ENCODE results near the gene ASB6.

The ASB6 gene

GRCh38 chr9:129641750-129642585 is at the start of gene ASB6:
TSS of gene ASB6 (minus strand) at chr9:129642151. CDS start at chr9:129641999, 152 bp downstream.
- Histone ChIP-seq H3K4me1 (ENCODE audit: control insufficient read depth, insufficient read depth, low read length) (peaks cover 6% of the 10 kb centered on the region; the same call in 1 of the 2 replicates), H3K27ac (ENCODE audit: low read depth, low read length) (no peak within 1 kb of the TSS), H3K36me3 (ENCODE audit: control insufficient read depth, insufficient read depth, low read length) (peaks cover 28% of the 10 kb centered on the region), H3K9me3 (ENCODE audit: control insufficient read depth, insufficient read depth, low read length) (no peaks in the 10 kb centered on the region), H3K4me3 (ENCODE audit: low read depth, low read length) (peak within 1 kb of the TSS; percentile 94), H3K9ac (ENCODE audit: low read depth, low read length) (peak within 1 kb of the TSS; percentile 51; the same call in 1 of the 2 replicates), H3K27me3 (ENCODE audit: control insufficient read depth, insufficient read depth, low read length) (no peaks in the 10 kb centered on the region)

GRCh38 chr9:129688285-129689043 is 46.5 kb upstream of the ASB6 start:
- Histone ChIP-seq H3K27ac (ENCODE audit: low read depth, low read length) (no peak overlapping the region), H3K36me3 (ENCODE audit: control insufficient read depth, insufficient read depth, low read length) (no peaks in the 10 kb centered on the region), H3K4me3 (ENCODE audit: low read depth, low read length) (no peak overlapping the region), H3K4me1 (ENCODE audit: control insufficient read depth, insufficient read depth, low read length) (no peaks in the 10 kb centered on the region; the same call in 1 of the 2 replicates), H3K9me3 (ENCODE audit: control insufficient read depth, insufficient read depth, low read length) (no peaks in the 10 kb centered on the region), H3K27me3 (ENCODE audit: control insufficient read depth, insufficient read depth, low read length) (no peaks in the 10 kb centered on the region), H3K9ac (ENCODE audit: low read depth, low read length) (no peak overlapping the region)

- no peaks in the 10 kb centered on the region for H3K9me3 ChIP-seq (ENCODE audit: control insufficient read depth, insufficient read depth, low read length)
- no peak overlapping the region for H3K27ac ChIP-seq (ENCODE audit: low read depth, low read length)
- no peak overlapping the region for H3K4me3 ChIP-seq (ENCODE audit: low read depth, low read length)
- H3K36me3 ChIP-seq (ENCODE audit: control insufficient read depth, insufficient read depth, low read length), result no peaks in the 10 kb centered on the region
- H3K9ac ChIP-seq (ENCODE audit: low read depth, low read length), result no peak overlapping the region
- H3K4me1 ChIP-seq (ENCODE audit: control insufficient read depth, insufficient read depth, low read length), result no peaks in the 10 kb centered on the region; the same call in 1 of the 2 replicates
- H3K27me3 ChIP-seq (ENCODE audit: control insufficient read depth, insufficient read depth, low read length), result no peaks in the 10 kb centered on the region
Observed at GRCh38 chr9:129687391-129687790, 45.4 kb upstream of the ASB6 start.

- Histone ChIP-seq H3K27ac (ENCODE audit: low read depth, low read length) (no peak overlapping the region), H3K4me3 (ENCODE audit: low read depth, low read length) (no peak overlapping the region), H3K4me1 (ENCODE audit: control insufficient read depth, insufficient read depth, low read length) (no peaks in the 10 kb centered on the region; the same call in 1 of the 2 replicates), H3K9ac (ENCODE audit: low read depth, low read length) (no peak overlapping the region), H3K9me3 (ENCODE audit: control insufficient read depth, insufficient read depth, low read length) (no peaks in the 10 kb centered on the region), H3K36me3 (ENCODE audit: control insufficient read depth, insufficient read depth, low read length) (no peaks in the 10 kb centered on the region), H3K27me3 (ENCODE audit: control insufficient read depth, insufficient read depth, low read length) (no peaks in the 10 kb centered on the region)
Observed at GRCh38 chr9:129686736-129687135, 44.8 kb upstream of the ASB6 start.

GRCh38 chr9:129685933-129686259 is 43.9 kb upstream of the ASB6 start:
- no peaks in the 10 kb centered on the region for H3K9me3 ChIP-seq (ENCODE audit: control insufficient read depth, insufficient read depth, low read length)
- no peak overlapping the region for H3K27ac ChIP-seq (ENCODE audit: low read depth, low read length)
- no peaks in the 10 kb centered on the region for H3K27me3 ChIP-seq (ENCODE audit: control insufficient read depth, insufficient read depth, low read length)
- no peaks in the 10 kb centered on the region; the same call in 1 of the 2 replicates for H3K4me1 ChIP-seq (ENCODE audit: control insufficient read depth, insufficient read depth, low read length)
- H3K9ac ChIP-seq (ENCODE audit: low read depth, low read length), result no peak overlapping the region
- H3K36me3 ChIP-seq (ENCODE audit: control insufficient read depth, insufficient read depth, low read length), result no peaks in the 10 kb centered on the region
- H3K4me3 ChIP-seq (ENCODE audit: low read depth, low read length), result no peak overlapping the region

GRCh38 chr9:129685220-129685932 is 43.4 kb upstream of the ASB6 start:
- Histone ChIP-seq H3K36me3 (ENCODE audit: control insufficient read depth, insufficient read depth, low read length) (no peaks in the 10 kb centered on the region), H3K4me3 (ENCODE audit: low read depth, low read length) (no peak overlapping the region), H3K27ac (ENCODE audit: low read depth, low read length) (no peak overlapping the region), H3K27me3 (ENCODE audit: control insufficient read depth, insufficient read depth, low read length) (no peaks in the 10 kb centered on the region), H3K4me1 (ENCODE audit: control insufficient read depth, insufficient read depth, low read length) (no peaks in the 10 kb centered on the region; the same call in 1 of the 2 replicates), H3K9ac (ENCODE audit: low read depth, low read length) (no peak overlapping the region), H3K9me3 (ENCODE audit: control insufficient read depth, insufficient read depth, low read length) (no peaks in the 10 kb centered on the region)

GRCh38 chr9:129682381-129682780 is 40.4 kb upstream of the ASB6 start:
- H3K27ac ChIP-seq (ENCODE audit: low read depth, low read length), result no peak overlapping the region
- no peaks in the 10 kb centered on the region for H3K36me3 ChIP-seq (ENCODE audit: control insufficient read depth, insufficient read depth, low read length)
- H3K4me3 ChIP-seq (ENCODE audit: low read depth, low read length), result no peak overlapping the region
- H3K9ac ChIP-seq (ENCODE audit: low read depth, low read length), result no peak overlapping the region
- H3K4me1 ChIP-seq (ENCODE audit: control insufficient read depth, insufficient read depth, low read length), result peaks cover under 1% of the 10 kb centered on the region; the same call in 1 of the 2 replicates
- H3K9me3 ChIP-seq (ENCODE audit: control insufficient read depth, insufficient read depth, low read length), result no peaks in the 10 kb centered on the region
- H3K27me3 ChIP-seq (ENCODE audit: control insufficient read depth, insufficient read depth, low read length), result no peaks in the 10 kb centered on the region

- Histone ChIP-seq H3K36me3 (ENCODE audit: control insufficient read depth, insufficient read depth, low read length) (no peaks in the 10 kb centered on the region), H3K4me3 (ENCODE audit: low read depth, low read length) (no peak overlapping the region), H3K27ac (ENCODE audit: low read depth, low read length) (no peak overlapping the region), H3K27me3 (ENCODE audit: control insufficient read depth, insufficient read depth, low read length) (no peaks in the 10 kb centered on the region), H3K4me1 (ENCODE audit: control insufficient read depth, insufficient read depth, low read length) (peaks cover 3% of the 10 kb centered on the region; the same call in 1 of the 2 replicates), H3K9me3 (ENCODE audit: control insufficient read depth, insufficient read depth, low read length) (no peaks in the 10 kb centered on the region), H3K9ac (ENCODE audit: low read depth, low read length) (no peak overlapping the region)
Observed at GRCh38 chr9:129681924-129682323, 40.0 kb upstream of the ASB6 start.

- Histone ChIP-seq H3K27me3 (ENCODE audit: control insufficient read depth, insufficient read depth, low read length) (no peaks in the 10 kb centered on the region), H3K27ac (ENCODE audit: low read depth, low read length) (no peak overlapping the region), H3K4me1 (ENCODE audit: control insufficient read depth, insufficient read depth, low read length) (peaks cover 3% of the 10 kb centered on the region; the same call in 1 of the 2 replicates), H3K9me3 (ENCODE audit: control insufficient read depth, insufficient read depth, low read length) (no peaks in the 10 kb centered on the region), H3K9ac (ENCODE audit: low read depth, low read length) (no peak overlapping the region), H3K4me3 (ENCODE audit: low read depth, low read length) (no peak overlapping the region), H3K36me3 (ENCODE audit: control insufficient read depth, insufficient read depth, low read length) (no peaks in the 10 kb centered on the region)
Observed at GRCh38 chr9:129679537-129679936, 37.6 kb upstream of the ASB6 start.

- Histone ChIP-seq H3K27ac (ENCODE audit: low read depth, low read length) (no peak overlapping the region), H3K4me1 (ENCODE audit: control insufficient read depth, insufficient read depth, low read length) (peaks cover 3% of the 10 kb centered on the region; the same call in 1 of the 2 replicates), H3K36me3 (ENCODE audit: control insufficient read depth, insufficient read depth, low read length) (no peaks in the 10 kb centered on the region), H3K9ac (ENCODE audit: low read depth, low read length) (no peak overlapping the region), H3K9me3 (ENCODE audit: control insufficient read depth, insufficient read depth, low read length) (no peaks in the 10 kb centered on the region), H3K27me3 (ENCODE audit: control insufficient read depth, insufficient read depth, low read length) (no peaks in the 10 kb centered on the region), H3K4me3 (ENCODE audit: low read depth, low read length) (no peak overlapping the region)
Observed at GRCh38 chr9:129678844-129679243, 36.9 kb upstream of the ASB6 start.

All from HUES48 (cell line).